HepG2 (cell line): ENCODE measurements around the gene PLXND1. TPM values are rescaled to one million over a fixed set of nuclear protein-coding genes. Genes with fewer than 3 reads are reported as not detected.
A peak's percentile ranks its signal among the peaks of the same experiment; 100 is the strongest.

Experiments used
- AGO2 ChIP-seq: fragments of 200-400 bp; formaldehyde crosslinking; optimal IDR thresholded peaks from 2 replicates; pipeline ENCODE3; 2017; ENCODE audit warnings: mild to moderate bottlenecking, low read depth, low read length, moderate library complexity
- ATF5 ChIP-seq: sonication (generic); formaldehyde crosslinking; IDR thresholded peaks from 2 replicates; pipeline ENCODE4 v1.4.0; 2020; ENCODE audit warnings: mild to moderate bottlenecking, low read depth, missing genetic modification reagents
- GRHL1 ChIP-seq: sonication (generic); formaldehyde crosslinking; conservative IDR thresholded peaks from 2 replicates; pipeline ENCODE4 v1.8.0; 2022; ENCODE audit warnings: missing genetic modification reagents
- ISX ChIP-seq: sonication (generic); formaldehyde crosslinking; conservative IDR thresholded peaks from 2 replicates; pipeline ENCODE4 v1.5.0; 2020; ENCODE audit warnings: missing genetic modification reagents
- NR2C2 ChIP-seq: sonication (generic); formaldehyde crosslinking; IDR thresholded peaks from 2 replicates; pipeline ENCODE4 v1.4.0; 2020; ENCODE audit warnings: missing genetic modification reagents, mild to moderate bottlenecking, moderate library complexity, borderline replicate concordance
- PRPF4 ChIP-seq: fragments of 200-400 bp; formaldehyde crosslinking; IDR thresholded peaks from 2 replicates; pipeline ENCODE4 v1.6.1; 2016; ENCODE audit warnings: low read length, low read depth; ENCODE audit not compliant: poor library complexity, severe bottlenecking
- SRY ChIP-seq: sonication (generic); formaldehyde crosslinking; IDR thresholded peaks from 2 replicates; pipeline ENCODE4 v1.8.0; 2022; ENCODE audit warnings: mild to moderate bottlenecking, missing genetic modification reagents
- TCF12 ChIP-seq, 2 experiments: fragments of 450-650 bp in 1 of 2; sonication (generic) in 1 of 2; formaldehyde crosslinking in 1 of 2; IDR thresholded peaks; 2 replicates each; pipeline versions ENCODE4 v1.6.1 to v1.8.0; 2017 to 2022; ENCODE audit warnings: antibody characterized with exemption in 1 of 2, mild to moderate bottlenecking in 1 of 2, missing genetic modification reagents in 1 of 2, moderate library complexity in 1 of 2
- ZNF275 ChIP-seq: sonication (generic); formaldehyde crosslinking; IDR thresholded peaks from 2 replicates; pipeline ENCODE4 v1.8.0; 2022; ENCODE audit warnings: missing genetic modification reagents, mild to moderate bottlenecking, inconsistent platforms, borderline replicate concordance
- ZNF333 ChIP-seq: sonication (generic); formaldehyde crosslinking; IDR thresholded peaks from 2 replicates; pipeline ENCODE4 v1.4.0; 2020; ENCODE audit warnings: mild to moderate bottlenecking, missing genetic modification reagents, borderline replicate concordance
- ZNF367 ChIP-seq: sonication (generic); formaldehyde crosslinking; IDR thresholded peaks from 2 replicates; pipeline ENCODE4 v1.4.0; 2020; ENCODE audit warnings: missing genetic modification reagents, borderline replicate concordance
- ZNF646 ChIP-seq: sonication (generic); formaldehyde crosslinking; IDR thresholded peaks from 2 replicates; pipeline ENCODE4 v1.9.0; 2021; ENCODE audit warnings: mild to moderate bottlenecking, missing genetic modification reagents
- ZNF761 ChIP-seq: sonication (generic); formaldehyde crosslinking; conservative IDR thresholded peaks from 2 replicates; pipeline ENCODE4 v1.4.0; 2020; ENCODE audit warnings: mild to moderate bottlenecking, missing genetic modification reagents
- ZNF776 ChIP-seq: sonication (generic); formaldehyde crosslinking; IDR thresholded peaks from 2 replicates; pipeline ENCODE4 v1.4.0; 2020; ENCODE audit warnings: mild to moderate bottlenecking, missing genetic modification reagents
- ZNF800 ChIP-seq: sonication (generic); formaldehyde crosslinking; IDR thresholded peaks from 2 replicates; pipeline ENCODE4 v1.4.0; 2020; ENCODE audit warnings: missing genetic modification reagents
- polyA plus RNA-seq, 8 experiments: library from polyadenylated mRNA; depleted of rRNA in 3 of 8; stranded (reverse) in 7 of 8; unstranded in 1 of 8; fragments of >200 nt; fragmentation: Illumina TruSeq in 4 of 8; extraction: Trizol in 4 of 8; gene quantifications; 2 replicates each; pipeline versions ENCODE4 v1.2.1 to v1.2.3, GENCODE V29; 2011 to 2016; ENCODE audit warnings: low read depth in 4 of 8, missing spikeins in 1 of 8, mixed read lengths in 1 of 8; ENCODE audit not compliant: insufficient read depth in 1 of 8
- total RNA-seq, 5 experiments: library from RNA; depleted of rRNA; stranded (reverse); fragments of >200 nt; fragmentation: Illumina TruSeq; extraction: Trizol; gene quantifications; 2 replicates each; pipeline ENCODE4 v1.2.3, GENCODE V29; 2016; ENCODE audit warnings: low read depth in 1 of 5

The PLXND1 gene
- total and polyA plus RNA-seq, 2 of the 13 experiments (the other 11 are each of a cell fraction or from before 2014, with no cell fraction given), result 15.9 to 42.0 TPM

- no peak for TF ChIP-seq ZNF646 (CRISPR knock-in tag)
- no peak for TF ChIP-seq ATF5 (CRISPR knock-in tag)
- TF ChIP-seq PRPF4, result no peak
- TF ChIP-seq ZNF776 (CRISPR knock-in tag), result no peak; the same call in none of the 2 replicates
- TF ChIP-seq GRHL1 (CRISPR knock-in tag), result no peak
- TF ChIP-seq TCF12 (IDR thresholded peaks at IDR 0.05), result no peak
- no peak for TF ChIP-seq TCF12 (CRISPR knock-in tag; IDR thresholded peaks at IDR 0.05)
- no peak for TF ChIP-seq ISX (CRISPR knock-in tag)
- no peak; the same call in 1 of the 2 replicates for TF ChIP-seq SRY (CRISPR knock-in tag)
- peak; percentile 99 for TF ChIP-seq ZNF800 (CRISPR knock-in tag)
- TF ChIP-seq ZNF761 (CRISPR knock-in tag), result 0 out of 2 replicates have a peak, but pooled peaks have one; percentile 43
- no peak for TF ChIP-seq ZNF367
- TF ChIP-seq AGO2, result no peak
- TF ChIP-seq ZNF333 (CRISPR knock-in tag), result no peak
- TF ChIP-seq NR2C2 (CRISPR knock-in tag), result 0 out of 2 replicates have a peak, but pooled peaks have one; percentile 13
- 0 out of 2 replicates have a peak, but pooled peaks have one; percentile 8 for TF ChIP-seq ZNF275 (CRISPR knock-in tag)
Observed at GRCh38 chr3:129605203-129605921, 1.1 kb downstream of the PLXND1 start (continued).
